Spleen (tissue), 11 donors: ENCODE data around the gene SLC7A4. TPM values are rescaled to one million over a fixed set of nuclear protein-coding genes. Genes with fewer than 3 reads are reported as not detected.

ENCODE experiments used
- DNase-seq: peaks from one replicate; pipeline ENCODE4 v3.0.0-alpha.2; 2020
- H3K27ac ChIP-seq, 8 donors: fragments of 200-600 bp; sonication (generic) in 7 of 8; 1 replicate in 4 of 8; 2 replicates in 4 of 8; pipeline versions ENCODE4 v1.5.0 to v1.8.0; 2016 to 2021; ENCODE audit warnings: inconsistent platforms in 4 of 8, mild to moderate bottlenecking in 4 of 8, moderate library complexity in 1 of 8
- H3K27me3 ChIP-seq, 7 donors: fragments of 200-600 bp; sonication (generic) in 6 of 7; replicated peaks in 1 of 7; 1 replicate in 4 of 7; 2 replicates in 3 of 7; pipeline versions ENCODE4 v1.5.0 to v1.8.0; 2016 to 2021; ENCODE audit warnings: inconsistent platforms in 3 of 7, mild to moderate bottlenecking in 1 of 7
- H3K36me3 ChIP-seq, 6 donors: fragments of 200-600 bp; sonication (generic) in 5 of 6; 1 replicate in 4 of 6; 2 replicates in 2 of 6; pipeline versions ENCODE4 v1.5.0 to v1.8.0; 2016 to 2021; ENCODE audit warnings: inconsistent platforms in 2 of 6
- H3K4me1 ChIP-seq, 6 donors: fragments of 200-600 bp; sonication (generic) in 5 of 6; 1 replicate in 3 of 6; 2 replicates in 3 of 6; pipeline versions ENCODE4 v1.5.0 to v1.8.0; 2016 to 2021; ENCODE audit warnings: inconsistent platforms in 3 of 6
- H3K4me3 ChIP-seq, 8 donors: fragments of 200-600 bp; sonication (generic) in 7 of 8; 1 replicate in 4 of 8; 2 replicates in 4 of 8; pipeline versions ENCODE4 v1.5.0 to v1.8.0; 2016 to 2021; ENCODE audit warnings: inconsistent platforms in 4 of 8, mild to moderate bottlenecking in 4 of 8, moderate library complexity in 2 of 8
- H3K9me3 ChIP-seq, 8 donors: fragments of 200-600 bp; sonication (generic) in 7 of 8; 1 replicate in 4 of 8; 2 replicates in 4 of 8; pipeline versions ENCODE4 v1.5.0 to v1.8.0; 2016 to 2021; ENCODE audit warnings: inconsistent platforms in 4 of 8
- POLR2A ChIP-seq, 3 donors: fragments of 450-650 bp; IDR thresholded peaks; one replicate each; pipeline ENCODE4 v1.5.1; 2017; ENCODE audit warnings: antibody characterized with exemption in 3 of 3, mild to moderate bottlenecking in 1 of 3
- POLR2AphosphoS5 ChIP-seq, 3 donors: sonication (generic); formaldehyde crosslinking; IDR thresholded peaks; one replicate each; pipeline ENCODE4 v1.5.1; 2017; ENCODE audit warnings: antibody characterized with exemption in 3 of 3
- WGBS, 5 donors: extraction: QIAGEN DNeasy Blood & Tissue Kit in 3 of 5; methylation state at CpG; one replicate each; pipeline versions ENCODE4 v1.1.5 to v1.1.7; 2013 to 2018; 5-methylcytosine and 5-hydroxymethylcytosine counted together
- intact Hi-C: fragments of 100-400 bp; cut with DNase I; formaldehyde crosslinking; loops from one replicate; pipeline ENCODE4 v1.15.0; 2023; ENCODE audit warnings: low total_unique reads
- polyA plus RNA-seq, 3 donors: library from polyadenylated mRNA; stranded (reverse); fragments of 200-250 nt; gene quantifications; one replicate each; pipeline ENCODE4 v1.2.1, GENCODE V29; 2013
- total RNA-seq, 7 donors: library from RNA; depleted of rRNA in 3 of 7; stranded (reverse); fragments of >200 nt in 3 of 7; fragmentation: NEBNext Ultra II Directional in 4 of 7; extraction: Animal tissue kit (Norgen Biotek cat#: 25700) in 4 of 7; gene quantifications; one replicate each; pipeline versions ENCODE4 v1.1.0 to v1.2.1, GENCODE V29; 2016 to 2021
- TF ChIP-seq, protein P1 (sequence below), 11 experiments: fragments of 200-600 bp in 7 of 11; fragments of 450-650 bp in 4 of 11; sonication (generic) in 4 of 11; IDR thresholded peaks in 8 of 11; conservative IDR thresholded peaks in 3 of 11; 1 replicate in 7 of 11; 2 replicates in 4 of 11; pipeline versions ENCODE4 v1.4.0 to v1.8.0; 2016 to 2021; ENCODE audit warnings: antibody characterized with exemption in 11 of 11, inconsistent platforms in 4 of 11, mild to moderate bottlenecking in 1 of 11
- donor health status: healthy with polysubstance abuse.
- donor health status: DM: no; HTN: no; CAD: no; lungs with moderate emphysema.
- donor health status: DM: no; HTN: no; CAD: no.
- donor health status: Bipolar disorder and iron deficiency.
- donor health status: healthy.
- donor health status: DM: no; HTN: no; CAD: no.
- donor health status: DM: yes; HTN: yes; CAD: no.

Gene SLC7A4
- total and polyA plus RNA-seq, 10 donors, result 0.11 to 0.95 (median 0.29) TPM; not detected in 3

- Histone ChIP-seq H3K4me1 (no peaks in the 10 kb centered on the region), H3K27me3 (no peaks in the 10 kb centered on the region), H3K4me3 (no peak overlapping the region), H3K27ac (no peak overlapping the region), H3K9me3 (no peaks in the 10 kb centered on the region), H3K36me3 (no peaks in the 10 kb centered on the region)
- TF ChIP-seq, protein P1, sequence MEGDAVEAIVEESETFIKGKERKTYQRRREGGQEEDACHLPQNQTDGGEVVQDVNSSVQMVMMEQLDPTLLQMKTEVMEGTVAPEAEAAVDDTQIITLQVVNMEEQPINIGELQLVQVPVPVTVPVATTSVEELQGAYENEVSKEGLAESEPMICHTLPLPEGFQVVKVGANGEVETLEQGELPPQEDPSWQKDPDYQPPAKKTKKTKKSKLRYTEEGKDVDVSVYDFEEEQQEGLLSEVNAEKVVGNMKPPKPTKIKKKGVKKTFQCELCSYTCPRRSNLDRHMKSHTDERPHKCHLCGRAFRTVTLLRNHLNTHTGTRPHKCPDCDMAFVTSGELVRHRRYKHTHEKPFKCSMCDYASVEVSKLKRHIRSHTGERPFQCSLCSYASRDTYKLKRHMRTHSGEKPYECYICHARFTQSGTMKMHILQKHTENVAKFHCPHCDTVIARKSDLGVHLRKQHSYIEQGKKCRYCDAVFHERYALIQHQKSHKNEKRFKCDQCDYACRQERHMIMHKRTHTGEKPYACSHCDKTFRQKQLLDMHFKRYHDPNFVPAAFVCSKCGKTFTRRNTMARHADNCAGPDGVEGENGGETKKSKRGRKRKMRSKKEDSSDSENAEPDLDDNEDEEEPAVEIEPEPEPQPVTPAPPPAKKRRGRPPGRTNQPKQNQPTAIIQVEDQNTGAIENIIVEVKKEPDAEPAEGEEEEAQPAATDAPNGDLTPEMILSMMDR (IDR thresholded peaks at IDR 0.05 in 8 of 11, conservative IDR thresholded peaks at IDR 0.05 in 3 of 11), result no peak
- no peak for TF ChIP-seq POLR2A (IDR thresholded peaks at IDR 0.05)
- no peak for TF ChIP-seq POLR2AphosphoS5 (IDR thresholded peaks at IDR 0.05)
- intact Hi-C loops, result no loop called here
- DNase-seq, result no peak
- WGBS, 5 donors, result 76 to 97% (median 88%) methylated on average over 13 to 17 of the region's 17 CpGs
Observed at GRCh38 chr22:21070690-21071615, 38.6 kb upstream of the SLC7A4 start.

- H3K36me3 ChIP-seq, result no peaks in the 10 kb centered on the region
- no peak for DNase-seq
- intact Hi-C loops, result no loop called here
- TF ChIP-seq POLR2A (IDR thresholded peaks at IDR 0.05), result no peak
- TF ChIP-seq POLR2AphosphoS5 (IDR thresholded peaks at IDR 0.05), result no peak
- TF ChIP-seq, protein P1 (IDR thresholded peaks at IDR 0.05 in 8 of 11, conservative IDR thresholded peaks at IDR 0.05 in 3 of 11), result no peak
- H3K9me3 ChIP-seq, result no peaks in the 10 kb centered on the region
- H3K4me3 ChIP-seq, result no peak overlapping the region
- no peaks in the 10 kb centered on the region for H3K27me3 ChIP-seq
- no peak overlapping the region for H3K27ac ChIP-seq
- H3K4me1 ChIP-seq, result no peaks in the 10 kb centered on the region
- 62 to 77% (median 66%) methylated on average over 4 to 5 of the region's 5 CpGs for WGBS, 5 donors
Observed at GRCh38 chr22:21069375-21069774, 37.0 kb upstream of the SLC7A4 start.

GRCh38 chr22:21068681-21069276 lies 36.4 kb upstream of the SLC7A4 start:
- WGBS, 5 donors, result 80 to 93% (median 85%) methylated on average over 3 to 4 of the region's 4 CpGs

More at GRCh38 chr22:21068681-21069276, 36.4 kb upstream of the SLC7A4 start:
- Histone ChIP-seq H3K9me3 (no peaks in the 10 kb centered on the region), H3K27me3 (no peaks in the 10 kb centered on the region), H3K36me3 (no peaks in the 10 kb centered on the region), H3K27ac (no peak overlapping the region), H3K4me3 (no peak overlapping the region), H3K4me1 (no peaks in the 10 kb centered on the region)
- TF ChIP-seq POLR2A (IDR thresholded peaks at IDR 0.05) (no peak), POLR2AphosphoS5 (IDR thresholded peaks at IDR 0.05) (no peak)
- TF ChIP-seq, protein P1 (IDR thresholded peaks at IDR 0.05 in 8 of 11, conservative IDR thresholded peaks at IDR 0.05 in 3 of 11), result no peak
- intact Hi-C loops, result no loop called here
- no peak for DNase-seq
